Raji (cell line): ENCODE measurements around the gene TMEM138.

Experiments used
- POLR2A ChIP-seq: IDR thresholded peaks from 2 replicates; pipeline ENCODE4 v1.6.1; 2011; ENCODE audit warnings: low read depth, low read length, control low read depth; ENCODE audit not compliant: insufficient read depth

The TMEM138 gene

GRCh38 chr11:61336171-61336935, 25.8 kb upstream of the TMEM138 start:
- peak; percentile 43 for TF ChIP-seq POLR2A

DNA sequence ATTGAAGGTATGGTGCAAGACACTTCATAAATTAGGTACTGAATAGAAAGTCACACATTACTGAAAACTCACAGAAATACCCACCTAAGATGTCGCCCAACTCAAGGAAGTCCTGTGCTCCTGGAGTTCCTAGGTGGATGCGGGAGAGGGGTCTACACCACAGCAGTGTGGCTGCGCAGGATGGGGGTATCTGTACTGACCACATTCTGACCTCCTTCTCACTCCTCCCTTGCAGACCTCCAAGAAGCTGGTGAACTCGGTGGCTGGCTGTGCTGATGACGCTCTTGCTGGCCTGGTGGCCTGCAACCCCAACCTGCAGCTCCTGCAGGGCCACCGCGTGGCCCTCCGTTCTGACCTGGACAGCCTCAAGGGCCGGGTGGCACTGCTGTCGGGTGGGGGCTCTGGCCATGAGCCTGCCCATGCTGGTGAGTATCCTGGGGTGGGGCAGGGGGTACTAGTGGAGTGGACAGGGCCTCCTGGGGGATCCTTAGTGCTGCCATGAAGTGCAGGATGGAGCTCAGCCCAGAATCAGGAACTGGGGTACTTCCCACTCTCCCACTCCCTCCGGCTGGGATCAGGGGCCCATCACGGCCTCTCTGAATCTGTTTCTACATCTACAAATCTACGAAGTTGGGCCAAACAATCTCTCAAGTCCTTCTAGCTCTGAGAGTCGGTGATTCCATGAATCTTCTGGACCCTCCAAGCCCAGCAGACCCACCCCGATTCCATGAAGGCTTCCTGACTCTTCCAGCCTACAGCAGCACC, 24.3 kb upstream of the TMEM138 start:
- TF ChIP-seq POLR2A: no peak

GRCh38 chr11:61338783-61339489, 23.2 kb upstream of the TMEM138 start:
- no peak for TF ChIP-seq POLR2A

- no peak for TF ChIP-seq POLR2A
These were observed 22.7 kb upstream of the TMEM138 start for GRCh38 chr11:61339490-61339878.

DNA sequence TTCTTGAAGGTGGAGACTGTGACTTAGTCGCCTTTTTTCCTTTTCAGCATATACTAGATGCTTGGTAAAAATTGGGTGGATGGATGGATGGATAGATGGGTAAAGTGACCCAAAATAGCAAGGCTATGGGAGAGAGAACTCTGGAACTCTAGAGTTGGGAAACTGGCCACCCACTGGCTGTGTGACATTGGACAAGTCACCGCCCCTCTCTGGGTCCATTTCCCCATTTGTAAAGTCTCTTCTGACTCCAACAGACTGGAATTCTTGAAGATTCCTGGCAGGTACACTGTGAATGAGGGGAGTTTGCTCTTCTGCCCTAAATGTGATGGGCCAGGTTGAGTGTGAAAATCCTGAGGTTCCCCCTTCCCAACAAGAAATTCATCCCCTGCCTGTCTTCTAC, 21.2 kb upstream of the TMEM138 start:
- no peak for TF ChIP-seq POLR2A

- TF ChIP-seq POLR2A: no peak
These were observed 20.5 kb upstream of the TMEM138 start for GRCh38 chr11:61341706-61342105.

- TF ChIP-seq POLR2A: no peak
These were observed 19.9 kb upstream of the TMEM138 start for GRCh38 chr11:61342207-61342803.

- TF ChIP-seq POLR2A: no peak
These were observed 18.1 kb upstream of the TMEM138 start for GRCh38 chr11:61343792-61344745.

- TF ChIP-seq POLR2A: no peak
These were observed 17.0 kb upstream of the TMEM138 start for GRCh38 chr11:61345170-61345610.

- no peak for TF ChIP-seq POLR2A
These were observed 16.0 kb upstream of the TMEM138 start for GRCh38 chr11:61345954-61346843.

- no peak for TF ChIP-seq POLR2A
These were observed 14.2 kb upstream of the TMEM138 start for GRCh38 chr11:61347916-61348461.

GRCh38 chr11:61349189-61349751, 12.9 kb upstream of the TMEM138 start:
- no peak for TF ChIP-seq POLR2A

GRCh38 chr11:61349916-61350315, 12.3 kb upstream of the TMEM138 start:
- TF ChIP-seq POLR2A: no peak

- TF ChIP-seq POLR2A: no peak
These were observed 11.8 kb upstream of the TMEM138 start for GRCh38 chr11:61350336-61350735.
